SU-DHL-6 (cell line): Measurements from ENCODE around the gene FHAD1.

Experiments
- CTCF ChIP-seq: fragments of 200-600 bp; sonication (generic); IDR thresholded peaks from one replicate; pipeline ENCODE4 v1.5.1; 2017; ENCODE audit warnings: antibody characterized with exemption, mild to moderate bottlenecking, low read length, moderate library complexity; ENCODE audit not compliant: insufficient read depth, poor library complexity, severe bottlenecking
- EZH2phosphoT487 ChIP-seq: fragments of 200-600 bp; sonication (generic), shearing (Covaris generic); conservative IDR thresholded peaks from 2 replicates; pipeline ENCODE4 v1.6.1; 2018; ENCODE audit warnings: mild to moderate bottlenecking, antibody characterized with exemption, low read length, moderate library complexity, mixed read lengths

- TF ChIP-seq CTCF (no peak), EZH2phosphoT487 (no peak)
Measured at GRCh38 chr1:15442759-15443158, 195.7 kb downstream of the FHAD1 start.
